Pancreas (tissue), 10 donors: ENCODE results near the gene CUX1. TPM values are rescaled to one million over a fixed set of nuclear protein-coding genes. Genes with fewer than 3 reads are reported as not detected.
"Not testable (repeated sequence)": the region's sequence is repeated elsewhere in the genome, so short reads cannot be mapped to it uniquely, and the experiment has no call there.

ENCODE experiments used
- ATAC-seq, 4 donors: fragments of 200-7000 bp; cut with Tn5 transposase; one replicate each; pipeline versions ENCODE4 v1.8.0 to v1.9.1; 2020; ENCODE audit warnings: mild to moderate bottlenecking in 4 of 4, moderate library complexity in 4 of 4
- DNase-seq, 6 donors: peaks; one replicate each; pipeline ENCODE4 v3.0.0-alpha.2; 2020
- FAIRE-seq: peaks from 2 replicates; lab custom pipeline; 2012; peaks lifted over from hg19 to GRCh38; lab: Jason Lieb, UNC
- H3K27ac ChIP-seq, 4 donors: fragments of 200-600 bp; sonication (generic); 1 replicate in 3 of 4; 2 replicates in 1 of 4; pipeline versions ENCODE4 v1.5.0 to v1.8.0; 2020
- H3K27me3 ChIP-seq, 4 donors: fragments of 200-600 bp; one replicate each; pipeline ENCODE4 v1.8.0; 2021
- H3K36me3 ChIP-seq, 3 donors: fragments of 200-600 bp; sonication (generic) in 1 of 3; one replicate each; pipeline versions ENCODE4 v1.5.0 to v1.8.0; 2020 to 2021
- H3K4me1 ChIP-seq, 3 donors: fragments of 200-600 bp; one replicate each; pipeline ENCODE4 v1.8.0; 2021
- H3K4me3 ChIP-seq, 4 donors: fragments of 200-600 bp; sonication (generic) in 2 of 4; one replicate each; pipeline versions ENCODE4 v1.5.0 to v1.8.0; 2020 to 2021
- H3K9me3 ChIP-seq, 4 donors: fragments of 200-600 bp; one replicate each; pipeline ENCODE4 v1.8.0; 2021
- CTCF ChIP-seq, 4 donors: fragments of 200-600 bp; sonication (generic) in 3 of 4; IDR thresholded peaks; one replicate each; pipeline versions ENCODE4 v1.5.0 to v1.8.0; 2021; ENCODE audit warnings: antibody characterized with exemption in 4 of 4
- WGBS, 2 donors: extraction: QIAGEN DNeasy Blood & Tissue Kit; methylation state at CpG; one replicate each; pipeline ENCODE4 v1.1.7; 2013; 5-methylcytosine and 5-hydroxymethylcytosine counted together
- intact Hi-C, 3 donors: fragments of 100-400 bp; cut with DNase I; formaldehyde crosslinking; loops; one replicate each; pipeline versions ENCODE4 v1.11.1 to v1.14.2; 2022
- polyA plus RNA-seq, 2 donors: library from polyadenylated mRNA; stranded (reverse); fragments of 200-250 nt; gene quantifications; one replicate each; pipeline ENCODE4 v1.2.3, GENCODE V29; 2013
- total RNA-seq, 6 donors: library from RNA; stranded (reverse); fragmentation: NEBNext Ultra II Directional in 4 of 6; extraction: Animal tissue kit (Norgen Biotek cat#: 25700) in 4 of 6; gene quantifications; one replicate each; pipeline versions ENCODE4 v1.2.1 to v1.2.4, GENCODE V29; 2021 to 2023
- donor health status: healthy with polysubstance abuse.
- donor health status: DM: no; HTN: no; CAD: no; lungs with moderate emphysema.
- donor health status: DM: no; HTN: no; CAD: no.
- donor health status: control.
- donor health status: control.
- donor health status: Bipolar disorder and iron deficiency.
- donor health status: DM: yes; HTN: yes; CAD: no.
- donor health status: DM: no; HTN: no; CAD: no.
- donor health status: DM: no; HTN: no; CAD: no.
- donor health status: DM: yes; HTN: yes; CAD: no.

CUX1 gene
- total and polyA plus RNA-seq, 8 donors: 18.9 to 61.2 (median 45.1) TPM

GRCh38 chr7:101787864-101788263 lies 29.6 kb upstream of the CUX1 start:
- no peak for ATAC-seq
- H3K27ac ChIP-seq: no peak overlapping the region
- H3K9me3 ChIP-seq: no peaks in the 10 kb centered on the region
- intact Hi-C loops: no loop called here
- no peak for FAIRE-seq
- H3K4me1 ChIP-seq: no peaks in the 10 kb centered on the region
- DNase-seq: no peak
- H3K4me3 ChIP-seq: no peak overlapping the region
- 94 to 100% methylated on average over 1 of the region's 1 CpG for WGBS, 2 donors
- no peaks in the 10 kb centered on the region for H3K36me3 ChIP-seq
- TF ChIP-seq CTCF (IDR thresholded peaks at IDR 0.05): no peak
- no peaks in the 10 kb centered on the region for H3K27me3 ChIP-seq

GRCh38 chr7:101788517-101788916 lies 28.9 kb upstream of the CUX1 start:
- DNase-seq (no peak), FAIRE-seq (no peak), ATAC-seq (no peak)
- WGBS, 2 donors: 67 to 93% methylated on average over 1 of the region's 1 CpG
- no peak overlapping the region for H3K27ac ChIP-seq
- TF ChIP-seq CTCF (IDR thresholded peaks at IDR 0.05): no peak
- H3K9me3 ChIP-seq: no peaks in the 10 kb centered on the region
- H3K4me1 ChIP-seq: no peaks in the 10 kb centered on the region
- H3K27me3 ChIP-seq: no peaks in the 10 kb centered on the region
- intact Hi-C loops: no loop called here
- no peak overlapping the region for H3K4me3 ChIP-seq
- no peaks in the 10 kb centered on the region for H3K36me3 ChIP-seq

GRCh38 chr7:101790566-101791293 lies 26.7 kb upstream of the CUX1 start:
- no peaks in the 10 kb centered on the region for H3K9me3 ChIP-seq
- H3K36me3 ChIP-seq: no peaks in the 10 kb centered on the region
- 80 to 82% methylated on average over 10 of the region's 10 CpGs for WGBS, 2 donors
- no peak for ATAC-seq
- intact Hi-C loops: no loop called here
- H3K4me3 ChIP-seq: no peak overlapping the region
- no peak for TF ChIP-seq CTCF (IDR thresholded peaks at IDR 0.05)
- no peaks in the 10 kb centered on the region for H3K27me3 ChIP-seq
- no peak for DNase-seq
- no peak overlapping the region for H3K27ac ChIP-seq
- no peak for FAIRE-seq
- H3K4me1 ChIP-seq: no peaks in the 10 kb centered on the region

GRCh38 chr7:101792051-101792681 lies 25.3 kb upstream of the CUX1 start:
- no peaks in the 10 kb centered on the region for H3K9me3 ChIP-seq
- no peak overlapping the region for H3K27ac ChIP-seq
- no peak for TF ChIP-seq CTCF (IDR thresholded peaks at IDR 0.05)
- no peak overlapping the region for H3K4me3 ChIP-seq
- no peaks in the 10 kb centered on the region for H3K27me3 ChIP-seq
- 65% methylated on average over 9 of the region's 9 CpGs for WGBS, 2 donors
- no peak for DNase-seq
- H3K4me1 ChIP-seq: no peaks in the 10 kb centered on the region
- peak in 2 of 4 donors; percentile 71 to 74 for ATAC-seq
- no peak for FAIRE-seq
- intact Hi-C loops: no loop called here
- H3K36me3 ChIP-seq: no peaks in the 10 kb centered on the region

GRCh38 chr7:101792682-101793071 lies 24.7 kb upstream of the CUX1 start:
- H3K36me3 ChIP-seq, H3K4me1 ChIP-seq, H3K27me3 ChIP-seq, intact Hi-C loops, ATAC-seq, DNase-seq, H3K9me3 ChIP-seq, FAIRE-seq, H3K27ac ChIP-seq, H3K4me3 ChIP-seq: not testable (repeated sequence)
- WGBS, 2 donors: 85 to 97% methylated on average over 4 of the region's 4 CpGs
